Endometrium (tissue), 2 donors: Measurements from ENCODE around the gene ADGRL2.
A peak's percentile ranks its signal among the peaks of the same experiment; 100 is the strongest.

ENCODE experiments used
- FAIRE-seq: peaks from 2 replicates; lab custom pipeline; 2012; peaks lifted over from hg19 to GRCh38; lab: Jason Lieb, UNC
- donor health status: control.
- donor health status: control.

ADGRL2 gene

DNA sequence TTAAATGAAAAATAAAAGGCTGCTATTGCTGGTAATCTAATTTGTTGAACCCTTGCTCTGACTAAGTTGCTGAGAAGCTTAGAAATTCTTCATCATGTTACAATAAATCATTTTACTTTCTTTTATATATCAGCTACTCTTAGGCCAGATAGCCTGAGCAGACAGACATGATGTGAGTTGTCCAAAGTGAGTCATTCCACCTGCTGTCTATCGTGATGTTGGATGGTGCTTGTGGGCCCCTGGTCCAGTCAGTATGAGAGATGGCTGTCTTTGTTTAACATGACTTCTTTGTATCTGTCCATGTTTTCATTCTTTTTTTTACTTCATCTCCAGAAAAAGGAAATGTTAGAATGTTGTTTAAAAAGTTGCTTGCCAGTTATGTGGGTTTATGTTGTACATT lies 188.8 kb downstream of the ADGRL2 start:
- no peak for FAIRE-seq

GRCh38 chr1:81990241-81990640 lies 189.5 kb downstream of the ADGRL2 start:
- FAIRE-seq = no peak

GRCh38 chr1:81998165-81998564 lies 197.4 kb downstream of the ADGRL2 start:
- FAIRE-seq = no peak

DNA sequence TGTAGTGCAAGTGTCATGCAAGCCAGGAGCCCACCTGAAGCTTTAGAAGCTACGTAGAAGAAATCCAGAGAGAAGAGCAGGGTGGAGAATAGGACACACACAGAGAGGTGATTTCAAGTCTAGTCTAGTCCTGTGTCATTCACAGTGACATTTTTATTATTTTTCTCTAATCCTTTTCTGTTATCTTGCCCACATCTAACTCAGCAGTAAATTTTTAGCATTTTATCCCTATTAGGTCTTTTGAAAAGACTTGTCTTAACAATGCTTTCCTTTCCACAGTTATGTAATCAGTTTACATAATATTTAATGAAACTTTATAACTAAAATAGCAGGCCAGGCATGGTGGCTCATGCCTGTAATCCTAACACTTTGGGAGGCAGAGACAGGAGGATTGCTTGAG lies 198.6 kb downstream of the ADGRL2 start:
- no peak for FAIRE-seq

DNA sequence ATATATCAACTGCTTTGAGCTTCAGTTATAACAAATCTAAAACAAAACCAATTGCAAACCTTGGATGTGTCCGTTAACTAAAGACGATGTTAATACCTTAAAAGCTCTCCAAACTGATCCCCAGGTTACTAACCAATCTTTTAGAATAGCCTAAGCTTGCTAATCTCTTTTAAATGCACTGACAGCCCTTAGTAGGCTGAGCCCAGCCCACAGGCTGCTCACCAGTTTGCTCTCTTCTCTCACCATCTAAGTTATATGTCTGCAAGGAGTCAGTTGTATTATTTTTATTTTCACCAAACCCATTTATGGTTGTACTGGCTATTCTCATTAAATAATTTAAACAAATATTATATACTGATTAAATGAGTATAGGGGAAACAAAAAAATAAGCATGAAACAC lies 199.5 kb downstream of the ADGRL2 start:
- FAIRE-seq = no peak

DNA sequence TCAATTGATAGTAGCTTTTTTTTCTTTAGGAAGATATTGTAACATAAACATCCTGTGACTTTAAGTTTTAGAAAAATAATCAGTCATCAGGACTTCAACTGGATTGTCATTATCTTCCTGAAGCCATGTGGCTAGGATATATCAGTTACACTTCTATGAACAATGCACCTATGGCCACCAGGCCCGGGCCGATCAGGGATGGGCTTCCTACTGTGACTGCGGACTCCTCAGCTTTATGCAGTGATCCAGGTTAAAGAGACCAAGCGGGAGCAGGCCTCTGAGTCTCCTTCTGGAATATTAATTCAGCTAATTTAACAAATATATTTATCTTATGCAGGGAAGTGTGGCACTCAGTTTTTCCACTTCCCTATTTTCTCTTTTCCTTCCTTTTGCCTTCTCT lies 200.6 kb downstream of the ADGRL2 start:
- FAIRE-seq = no peak

- FAIRE-seq = no peak
Measured at GRCh38 chr1:82007804-82008203, 207.1 kb downstream of the ADGRL2 start.

DNA sequence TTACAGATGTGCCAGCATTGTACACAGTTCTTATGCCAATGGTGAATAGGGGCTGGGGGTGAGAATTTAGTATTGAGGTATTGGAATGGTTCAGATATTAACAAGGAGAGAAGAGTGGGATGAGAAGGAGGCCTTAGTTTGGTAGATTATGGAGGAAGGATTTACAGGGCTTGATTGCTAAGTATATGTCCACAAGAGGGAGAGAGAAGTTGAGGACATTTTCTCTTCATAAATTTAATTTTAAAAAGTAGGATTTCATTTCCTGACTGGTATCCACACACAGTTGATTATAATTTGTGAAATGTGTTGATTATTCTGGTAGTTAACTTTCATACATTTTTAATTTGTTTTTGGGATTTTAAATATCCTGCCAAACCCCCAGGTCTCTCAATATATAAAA lies 213.0 kb downstream of the ADGRL2 start:
- no peak for FAIRE-seq

DNA sequence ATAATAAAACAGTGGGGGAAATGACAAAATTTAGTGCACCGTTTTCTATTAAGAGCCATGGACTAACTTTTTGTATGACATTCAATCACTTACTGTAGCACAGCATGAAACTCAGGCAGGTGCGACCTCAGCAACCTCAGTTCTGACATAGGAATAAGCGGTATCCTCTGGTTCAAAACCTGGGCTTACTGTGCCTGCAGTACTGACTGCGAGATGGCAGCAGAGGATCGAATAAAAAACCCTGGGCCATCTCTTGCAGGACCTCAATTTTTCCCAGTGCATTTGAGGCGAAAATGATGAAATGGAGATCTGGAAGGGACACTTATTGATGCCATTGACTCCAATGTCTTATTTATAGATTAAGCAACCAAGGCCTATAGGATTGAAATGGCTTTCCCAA lies 214.7 kb downstream of the ADGRL2 start:
- FAIRE-seq = no peak

DNA sequence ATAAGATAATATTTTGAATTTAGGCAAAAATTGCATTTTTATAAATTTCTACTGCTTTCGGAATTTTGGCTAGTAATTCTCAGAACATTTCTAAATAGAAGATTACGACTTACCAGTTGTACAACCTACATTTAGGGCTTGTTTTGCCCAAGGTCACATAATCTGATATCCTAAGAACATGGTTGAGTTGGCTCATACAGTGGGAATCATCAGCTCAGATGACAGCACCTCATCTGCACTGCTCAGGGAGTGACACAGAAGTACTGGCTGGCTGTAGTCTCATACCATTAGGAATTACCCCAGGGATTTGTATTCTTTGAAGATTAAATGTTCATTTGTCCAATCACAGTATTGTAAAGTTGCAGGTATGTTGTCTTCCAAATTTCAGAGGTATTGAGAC lies 217.6 kb downstream of the ADGRL2 start:
- FAIRE-seq = no peak

GRCh38 chr1:82019508-82019907 lies 218.8 kb downstream of the ADGRL2 start:
- no peak for FAIRE-seq

- peak; percentile 26 for FAIRE-seq
Measured at GRCh38 chr1:82030830-82031229, 230.1 kb downstream of the ADGRL2 start.

DNA sequence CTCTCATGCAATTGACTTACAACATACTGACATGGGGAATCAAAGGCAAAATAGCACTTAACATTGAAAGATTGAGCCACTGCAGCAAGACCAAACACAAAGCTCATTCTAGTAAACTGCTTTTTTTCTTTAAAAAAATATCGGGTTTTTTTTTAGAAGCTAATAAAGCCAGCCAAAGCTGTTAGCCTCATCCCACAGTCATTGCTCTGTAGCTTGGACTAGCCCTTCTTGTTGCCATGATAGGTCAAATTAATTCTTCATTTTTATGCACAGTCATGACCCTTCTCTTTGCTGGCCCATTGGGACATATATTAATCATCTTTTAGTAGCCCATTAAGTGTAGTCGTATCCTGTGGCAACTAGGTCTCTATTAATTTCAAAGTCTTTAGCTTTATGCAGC lies 231.3 kb downstream of the ADGRL2 start:
- peak; percentile 83 for FAIRE-seq

GRCh38 chr1:82034812-82035211 lies 234.1 kb downstream of the ADGRL2 start:
- FAIRE-seq = no peak
